PC-3 (cell line): ENCODE measurements around the gene RNH1.

ENCODE experiments used
- CTCF ChIP-seq: fragments of 300-600 bp; sonication (generic); conservative IDR thresholded peaks from 2 replicates; pipeline ENCODE4 v1.5.1; 2017; ENCODE audit warnings: antibody characterized with exemption, low read depth, mild to moderate bottlenecking, low read length
- EZH2phosphoT487 ChIP-seq: fragments of 300-600 bp; sonication (generic); IDR thresholded peaks from 2 replicates; pipeline ENCODE4 v1.6.1; 2018; ENCODE audit warnings: mild to moderate bottlenecking, antibody characterized with exemption, low read length, borderline replicate concordance

- TF ChIP-seq CTCF = no peak
- TF ChIP-seq EZH2phosphoT487 = no peak
Observed at GRCh38 chr11:548700-549603, 41.9 kb upstream of the RNH1 start.
